NCI-H2196 (cell line): ENCODE measurements around the gene ESRRA.
A peak's percentile ranks its signal among the peaks of the same experiment; 100 is the strongest.

Source experiments
- DNase-seq: peaks from one replicate; lab custom pipeline; 2025; ENCODE audit not compliant: unreplicated experiment; lab: John Stamatoyannopoulos, UW

The ESRRA gene

GRCh38 chr11:64291262-64291751 is 14.0 kb upstream of the ESRRA start, which contains the start of gene KCNK4:
Gene KCNK4, plus strand, starts transcription at chr11:64291302. Its CDS starts 1,717 bp downstream, at chr11:64293019.
- DNase-seq = no peak

GRCh38 chr11:64291752-64292459 is 13.4 kb upstream of the ESRRA start:
- DNase-seq = no peak

GRCh38 chr11:64292460-64293254 is 12.7 kb upstream of the ESRRA start:
- no peak for DNase-seq

- no peak for DNase-seq
Measured at GRCh38 chr11:64294774-64295173, 10.6 kb upstream of the ESRRA start.

GRCh38 chr11:64295760-64296159 is 9.6 kb upstream of the ESRRA start:
- DNase-seq = no peak

GRCh38 chr11:64296236-64296635 is 9.1 kb upstream of the ESRRA start:
- no peak for DNase-seq

- no peak for DNase-seq
Measured at GRCh38 chr11:64296830-64297698, 8.3 kb upstream of the ESRRA start.

- DNase-seq = no peak
Measured at GRCh38 chr11:64297699-64298358, 7.5 kb upstream of the ESRRA start.

- DNase-seq = no peak
Measured at GRCh38 chr11:64298966-64299846, 6.1 kb upstream of the ESRRA start.

GRCh38 chr11:64299847-64300648 is 5.3 kb upstream of the ESRRA start, which contains the start of gene CATSPERZ:
Gene CATSPERZ, plus strand, starts transcription at chr11:64300358. Its CDS starts 53 bp downstream, at chr11:64300411.
- DNase-seq = no peak

GRCh38 chr11:64303109-64304031 is 2.0 kb upstream of the ESRRA start:
- no peak for DNase-seq

GRCh38 chr11:64304032-64304315 is 1.4 kb upstream of the ESRRA start:
- no peak for DNase-seq

GRCh38 chr11:64304316-64305072 is 830 bp upstream of the ESRRA start:
- DNase-seq = peak; percentile 94

- DNase-seq = peak; percentile 45
Measured at GRCh38 chr11:64305691-64306562, 603 bp downstream of the ESRRA start.

GRCh38 chr11:64306563-64306875 is 1.2 kb downstream of the ESRRA start:
- DNase-seq = no peak

GRCh38 chr11:64306876-64307622 is 1.7 kb downstream of the ESRRA start:
- no peak for DNase-seq
